Right cardiac atrium (tissue), 5 donors: ENCODE results near the gene RASGRP4. TPM values are rescaled to one million over a fixed set of nuclear protein-coding genes. Genes with fewer than 3 reads are reported as not detected.

Source experiments
- ATAC-seq, 2 donors: fragments of 200-7000 bp; cut with Tn5 transposase; one replicate each; pipeline versions ENCODE4 v1.8.0 to v1.9.1; 2020; ENCODE audit warnings: moderate library complexity in 2 of 2, mild to moderate bottlenecking in 1 of 2
- DNase-seq, 3 donors: peaks; one replicate each; pipeline ENCODE4 v3.0.0-alpha.2; 2020
- H3K27ac ChIP-seq: one replicate; pipeline ENCODE4 v1.5.1; 2013; ENCODE audit warnings: mild to moderate bottlenecking, low read length, control low read depth, moderate library complexity
- H3K27me3 ChIP-seq: one replicate; pipeline ENCODE4 v1.6.1; 2013; ENCODE audit not compliant: control insufficient read depth, insufficient read depth
- H3K4me1 ChIP-seq: one replicate; pipeline ENCODE4 v1.6.1; 2013; ENCODE audit warnings: low read length; ENCODE audit not compliant: control insufficient read depth, insufficient read depth
- H3K4me3 ChIP-seq: one replicate; pipeline ENCODE4 v1.5.1; 2013; ENCODE audit warnings: low read length, control low read depth
- H3K9me3 ChIP-seq: one replicate; pipeline ENCODE4 v1.6.1; 2013; ENCODE audit warnings: low read length; ENCODE audit not compliant: control insufficient read depth
- WGBS: extraction: QIAGEN DNeasy Blood & Tissue Kit; methylation state at CpG from one replicate; pipeline ENCODE4 v1.1.7; 2013; 5-methylcytosine and 5-hydroxymethylcytosine counted together
- intact Hi-C, 4 donors: fragments of 100-400 bp; cut with DNase I; formaldehyde crosslinking; loops; one replicate each; pipeline versions ENCODE4 v1.11.0 to v1.14.0; 2022 to 2023
- polyA plus RNA-seq: library from polyadenylated mRNA; stranded (reverse); fragments of 200-250 nt; gene quantifications from one replicate; pipeline ENCODE4 v1.2.3, GENCODE V29; 2013
- total RNA-seq, 4 donors: library from RNA; stranded (reverse); fragmentation: NEBNext Ultra II Directional; extraction: Animal tissue kit (Norgen Biotek cat#: 25700); gene quantifications; one replicate each; pipeline ENCODE4 v1.2.1, GENCODE V29; 2021
- donor health status: healthy with polysubstance abuse.
- donor health status: DM: no; HTN: yes; CAD: no.
- donor health status: DM: no; HTN: no; CAD: no.
- donor health status: DM: no; HTN: yes; CAD: no; lungs with severe emphysema.
- donor health status: DM: yes; HTN: yes; CAD: no.

RASGRP4 gene
- total and polyA plus RNA-seq, 5 donors = 0.81 to 3.2 (median 1.5) TPM

DNA sequence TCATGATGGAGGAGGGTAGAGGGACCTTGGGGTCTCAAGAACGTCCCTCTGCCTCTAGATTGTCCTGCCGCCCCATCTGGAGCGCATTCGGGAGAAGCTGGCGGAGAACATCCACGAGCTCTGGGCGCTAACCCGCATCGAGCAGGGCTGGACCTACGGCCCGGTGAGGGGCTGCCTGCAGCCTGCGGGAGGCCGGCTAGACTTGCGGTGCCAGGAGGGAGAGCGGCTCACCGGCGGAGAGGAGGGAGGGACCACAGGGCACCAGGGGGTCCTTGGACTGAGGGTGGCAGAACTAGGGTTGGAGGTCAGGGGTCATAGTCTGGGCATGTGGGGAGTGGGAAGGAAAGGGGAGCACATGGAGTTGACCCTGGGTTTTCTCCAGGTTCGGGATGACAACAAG, 37.3 kb upstream of the RASGRP4 start:
- no peaks in the 10 kb centered on the region for H3K27me3 ChIP-seq
- H3K9me3 ChIP-seq = no peaks in the 10 kb centered on the region
- 87% methylated on average over 18 of the region's 18 CpGs for WGBS
- H3K4me1 ChIP-seq = no peaks in the 10 kb centered on the region
- peak in 1 of 2 donors; percentile 23 for ATAC-seq
- no peak overlapping the region for H3K4me3 ChIP-seq
- H3K27ac ChIP-seq = no peak overlapping the region
- intact Hi-C loops = no loop called here
- DNase-seq = no peak

DNA sequence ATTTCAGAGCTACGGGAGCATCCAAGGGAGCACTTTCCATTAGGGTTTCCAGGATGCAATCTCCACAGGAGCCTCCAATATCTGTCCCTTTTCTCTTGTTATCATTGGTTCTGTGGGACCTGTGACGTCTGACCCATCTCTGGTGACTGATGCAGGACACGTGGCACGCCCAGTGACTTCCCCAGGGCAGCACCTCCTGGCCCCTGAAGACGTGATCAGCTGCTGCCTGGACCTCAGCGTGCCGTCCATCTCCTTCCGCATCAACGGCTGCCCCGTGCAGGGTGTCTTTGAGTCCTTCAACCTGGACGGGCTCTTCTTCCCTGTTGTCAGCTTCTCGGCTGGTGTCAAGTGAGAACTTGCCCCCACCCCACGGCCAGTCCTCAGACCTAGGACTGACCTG, 33.0 kb upstream of the RASGRP4 start:
- WGBS = 82% methylated on average over 13 of the region's 13 CpGs
- no peak for ATAC-seq

GRCh38 chr19:38457690-38458405, 31.8 kb upstream of the RASGRP4 start:
- Histone ChIP-seq H3K27ac (no peak overlapping the region), H3K4me3 (no peak overlapping the region), H3K9me3 (no peaks in the 10 kb centered on the region), H3K4me1 (no peaks in the 10 kb centered on the region), H3K27me3 (no peaks in the 10 kb centered on the region)
- 88% methylated on average over 15 of the region's 15 CpGs for WGBS
- no peak for DNase-seq
- intact Hi-C loops = no loop called here
- ATAC-seq = no peak

More for the DNA sequence above, 33.0 kb upstream of the RASGRP4 start:
- no peak overlapping the region for H3K4me3 ChIP-seq
- H3K27ac ChIP-seq = no peak overlapping the region
- intact Hi-C loops = no loop called here
- no peaks in the 10 kb centered on the region for H3K4me1 ChIP-seq
- H3K27me3 ChIP-seq = no peaks in the 10 kb centered on the region
- no peak for DNase-seq
- H3K9me3 ChIP-seq = no peaks in the 10 kb centered on the region

- Histone ChIP-seq H3K9me3 (no peaks in the 10 kb centered on the region), H3K4me3 (no peak overlapping the region), H3K27me3 (no peaks in the 10 kb centered on the region), H3K27ac (no peak overlapping the region), H3K4me1 (no peaks in the 10 kb centered on the region)
- 34% methylated on average over 5 of the region's 5 CpGs for WGBS
- DNase-seq (no peak), ATAC-seq (no peak)
- intact Hi-C loops = no loop called here
Measured at GRCh38 chr19:38457202-38457601, 31.2 kb upstream of the RASGRP4 start.

DNA sequence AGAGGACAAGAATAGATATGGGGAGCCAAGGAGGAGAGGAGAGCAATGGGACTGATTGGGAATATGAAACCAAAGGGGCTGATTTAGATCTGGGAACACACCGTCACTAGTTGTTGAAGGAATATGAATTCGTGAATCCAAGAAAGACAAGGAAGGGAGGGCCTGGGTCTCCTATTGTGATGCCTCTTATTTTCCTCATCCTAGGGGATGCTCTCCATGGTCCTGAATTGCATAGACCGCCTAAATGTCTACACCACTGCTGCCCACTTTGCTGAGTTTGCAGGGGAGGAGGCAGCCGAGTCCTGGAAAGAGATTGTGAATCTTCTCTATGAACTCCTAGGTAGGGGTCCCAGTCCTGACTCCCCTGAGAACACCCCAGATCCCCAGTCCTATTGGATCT, 29.0 kb upstream of the RASGRP4 start:
- intact Hi-C loops = no loop called here
- 46% methylated on average over 4 of the region's 4 CpGs for WGBS
- no peak overlapping the region for H3K27ac ChIP-seq

GRCh38 chr19:38453596-38453995, 27.6 kb upstream of the RASGRP4 start:
- H3K27me3 ChIP-seq = no peaks in the 10 kb centered on the region
- no peak for ATAC-seq
- 71% methylated on average over 3 of the region's 3 CpGs for WGBS
- no peak overlapping the region for H3K27ac ChIP-seq
- intact Hi-C loops = no loop called here
- no peak overlapping the region for H3K4me3 ChIP-seq
- no peak for DNase-seq
- H3K4me1 ChIP-seq = no peaks in the 10 kb centered on the region
- H3K9me3 ChIP-seq = no peaks in the 10 kb centered on the region

More for the DNA sequence above, 29.0 kb upstream of the RASGRP4 start:
- Histone ChIP-seq H3K27me3 (no peaks in the 10 kb centered on the region), H3K4me3 (no peak overlapping the region), H3K4me1 (no peaks in the 10 kb centered on the region), H3K9me3 (no peaks in the 10 kb centered on the region)
- ATAC-seq (no peak), DNase-seq (no peak)

GRCh38 chr19:38452430-38453366, 26.7 kb upstream of the RASGRP4 start:
- H3K27me3 ChIP-seq = no peaks in the 10 kb centered on the region
- peak; percentile 24 to 72 (median 58) for DNase-seq
- no peak overlapping the region for H3K4me3 ChIP-seq
- WGBS = 62% methylated on average over 45 of the region's 45 CpGs
- no peaks in the 10 kb centered on the region for H3K4me1 ChIP-seq
- H3K27ac ChIP-seq = no peak overlapping the region
- no peaks in the 10 kb centered on the region for H3K9me3 ChIP-seq
- ATAC-seq = peak in 1 of 2 donors; percentile 30
- intact Hi-C loops = no loop called here

GRCh38 chr19:38451629-38452028, 25.6 kb upstream of the RASGRP4 start:
- Histone ChIP-seq H3K27ac (no peak overlapping the region), H3K4me1 (no peaks in the 10 kb centered on the region), H3K27me3 (no peaks in the 10 kb centered on the region), H3K4me3 (no peak overlapping the region), H3K9me3 (no peaks in the 10 kb centered on the region)
- intact Hi-C loops = no loop called here
- peak in 1 of 2 donors; percentile 26 for ATAC-seq
- no peak for DNase-seq
- 88% methylated on average over 9 of the region's 9 CpGs for WGBS

- Histone ChIP-seq H3K27ac (no peak overlapping the region), H3K27me3 (no peaks in the 10 kb centered on the region), H3K4me3 (no peak overlapping the region), H3K4me1 (no peaks in the 10 kb centered on the region), H3K9me3 (no peaks in the 10 kb centered on the region)
- 79% methylated on average over 8 of the region's 8 CpGs for WGBS
- intact Hi-C loops = no loop called here
- ATAC-seq = no peak
- no peak for DNase-seq
Measured at GRCh38 chr19:38451036-38451435, 25.0 kb upstream of the RASGRP4 start.

DNA sequence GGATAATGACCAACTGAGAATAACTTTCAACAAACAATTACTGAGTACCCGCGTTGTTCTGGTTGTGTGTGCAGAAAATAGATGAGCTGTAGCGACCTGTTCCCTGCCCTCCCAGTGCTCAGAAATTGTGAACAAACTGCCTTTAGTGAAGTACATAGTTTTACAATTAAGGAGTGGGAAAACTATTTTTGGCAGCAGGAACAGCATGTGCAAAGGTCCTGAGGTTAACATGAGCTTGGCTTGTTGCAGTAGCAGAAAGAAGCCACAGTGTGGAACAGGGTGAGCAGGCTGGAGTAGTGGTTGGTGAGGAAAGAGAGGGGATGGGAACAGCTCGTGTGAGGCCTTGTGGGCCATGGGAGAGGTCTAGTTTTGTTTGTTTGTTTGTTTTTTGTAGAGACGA, 23.5 kb upstream of the RASGRP4 start:
- no peak overlapping the region for H3K27ac ChIP-seq
- DNase-seq (no peak), ATAC-seq (no peak)
- no peaks in the 10 kb centered on the region for H3K4me1 ChIP-seq
- H3K27me3 ChIP-seq = no peaks in the 10 kb centered on the region
- H3K4me3 ChIP-seq = no peak overlapping the region
- intact Hi-C loops = no loop called here
- 80% methylated on average over 5 of the region's 5 CpGs for WGBS
- H3K9me3 ChIP-seq = no peaks in the 10 kb centered on the region

DNA sequence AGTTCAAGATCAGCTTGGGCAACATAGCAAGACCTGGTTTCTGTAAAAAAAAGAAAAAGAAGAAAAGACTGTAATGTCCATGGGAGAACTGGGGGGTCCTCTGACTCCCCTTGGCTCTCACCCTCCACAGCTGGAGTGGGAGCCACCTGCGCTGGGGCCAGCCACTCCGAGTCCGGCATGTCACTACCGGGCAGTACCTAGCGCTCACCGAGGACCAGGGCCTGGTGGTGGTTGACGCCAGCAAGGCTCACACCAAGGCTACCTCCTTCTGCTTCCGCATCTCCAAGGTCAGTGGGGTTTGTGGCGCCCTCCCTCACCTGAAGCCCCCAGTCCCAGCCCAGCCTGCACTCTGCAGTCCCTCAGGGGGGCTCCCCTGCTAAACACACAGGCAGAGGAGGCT, 22.2 kb upstream of the RASGRP4 start:
- H3K9me3 ChIP-seq = no peaks in the 10 kb centered on the region
- H3K27ac ChIP-seq = no peak overlapping the region
- H3K4me3 ChIP-seq = no peak overlapping the region
- no peaks in the 10 kb centered on the region for H3K27me3 ChIP-seq
- no peak for DNase-seq
- WGBS = 92% methylated on average over 9 of the region's 9 CpGs
- no peaks in the 10 kb centered on the region for H3K4me1 ChIP-seq
- ATAC-seq = no peak
- intact Hi-C loops = no loop called here
